MM.1S (cell line): ENCODE data around the gene ADH1C.

Experiments used
- DNase-seq: peaks from one replicate; pipeline ENCODE4 v3.0.0-alpha.2; 2015
- H2AFZ ChIP-seq: fragments of 300-600 bp; sonication (generic); 2 replicates; pipeline ENCODE4 v1.6.0; 2016; ENCODE audit warnings: antibody characterized with exemption, low read length
- H3F3A ChIP-seq: fragments of 300-600 bp; sonication (generic); 2 replicates; pipeline ENCODE4 v1.6.1; 2016; ENCODE audit warnings: mild to moderate bottlenecking, antibody characterized with exemption, low read length, moderate library complexity, mixed read lengths; ENCODE audit not compliant: insufficient read depth
- H3K27ac ChIP-seq: fragments of 300-600 bp; sonication (generic); 2 replicates; pipeline ENCODE4 v1.5.1; 2016; ENCODE audit warnings: mild to moderate bottlenecking, low read length
- H3K27me3 ChIP-seq: fragments of 300-600 bp; sonication (generic); replicated peaks from 2 replicates; pipeline ENCODE4 v1.6.0; 2016; ENCODE audit warnings: low read length; ENCODE audit not compliant: insufficient read depth
- H3K36me3 ChIP-seq: fragments of 300-600 bp; sonication (generic); replicated peaks from 2 replicates; pipeline ENCODE4 v1.6.1; 2016; ENCODE audit warnings: mild to moderate bottlenecking, low read length, mixed read lengths; ENCODE audit not compliant: insufficient read depth
- H3K4me1 ChIP-seq: fragments of 300-600 bp; sonication (generic); 2 replicates; pipeline ENCODE4 v1.6.1; 2016; ENCODE audit warnings: low read length, mixed read lengths
- H3K4me2 ChIP-seq: fragments of 300-600 bp; sonication (generic); 2 replicates; pipeline ENCODE4 v1.6.0; 2016; ENCODE audit warnings: low read depth, low read length
- H3K4me3 ChIP-seq: fragments of 300-600 bp; sonication (generic); 2 replicates; pipeline ENCODE4 v1.5.1; 2016; ENCODE audit warnings: low read length, mixed read lengths
- H3K79me2 ChIP-seq: fragments of 300-600 bp; sonication (generic); 2 replicates; pipeline ENCODE4 v1.6.1; 2016; ENCODE audit warnings: mixed run types, low read length, mixed read lengths
- H3K9ac ChIP-seq: fragments of 300-600 bp; sonication (generic); 2 replicates; pipeline ENCODE4 v1.6.1; 2016; ENCODE audit warnings: low read length, mixed read lengths
- H3K9me2 ChIP-seq: fragments of 300-600 bp; sonication (generic); replicated peaks from 2 replicates; pipeline ENCODE4 v1.6.1; 2016; ENCODE audit warnings: mild to moderate bottlenecking, low read length, mixed read lengths; ENCODE audit not compliant: insufficient read depth
- H3K9me3 ChIP-seq: fragments of 300-600 bp; sonication (generic); replicated peaks from 2 replicates; pipeline ENCODE4 v1.6.1; 2016; ENCODE audit warnings: mild to moderate bottlenecking, low read length, mixed read lengths; ENCODE audit not compliant: insufficient read depth
- H4K20me1 ChIP-seq: fragments of 300-600 bp; sonication (generic); 2 replicates; pipeline ENCODE4 v1.6.1; 2016; ENCODE audit warnings: mild to moderate bottlenecking, low read length, moderate library complexity, mixed read lengths; ENCODE audit not compliant: insufficient read depth
- EZH2 ChIP-seq: fragments of 300-600 bp; sonication (generic); optimal IDR thresholded peaks from 2 replicates; pipeline ENCODE3; 2017; ENCODE audit warnings: low read depth, mild to moderate bottlenecking, antibody characterized with exemption, low read length, mixed read lengths
- EZH2phosphoT487 ChIP-seq: fragments of 300-600 bp; sonication (generic); IDR thresholded peaks from 2 replicates; pipeline ENCODE4 v1.6.1; 2018; ENCODE audit warnings: antibody characterized with exemption, low read length
- TF ChIP-seq, protein P1 (sequence below): fragments of 300-600 bp; sonication (generic); IDR thresholded peaks from 2 replicates; pipeline ENCODE4 v1.5.1; 2016; ENCODE audit warnings: antibody characterized with exemption, low read length, mixed read lengths

ADH1C gene

DNA sequence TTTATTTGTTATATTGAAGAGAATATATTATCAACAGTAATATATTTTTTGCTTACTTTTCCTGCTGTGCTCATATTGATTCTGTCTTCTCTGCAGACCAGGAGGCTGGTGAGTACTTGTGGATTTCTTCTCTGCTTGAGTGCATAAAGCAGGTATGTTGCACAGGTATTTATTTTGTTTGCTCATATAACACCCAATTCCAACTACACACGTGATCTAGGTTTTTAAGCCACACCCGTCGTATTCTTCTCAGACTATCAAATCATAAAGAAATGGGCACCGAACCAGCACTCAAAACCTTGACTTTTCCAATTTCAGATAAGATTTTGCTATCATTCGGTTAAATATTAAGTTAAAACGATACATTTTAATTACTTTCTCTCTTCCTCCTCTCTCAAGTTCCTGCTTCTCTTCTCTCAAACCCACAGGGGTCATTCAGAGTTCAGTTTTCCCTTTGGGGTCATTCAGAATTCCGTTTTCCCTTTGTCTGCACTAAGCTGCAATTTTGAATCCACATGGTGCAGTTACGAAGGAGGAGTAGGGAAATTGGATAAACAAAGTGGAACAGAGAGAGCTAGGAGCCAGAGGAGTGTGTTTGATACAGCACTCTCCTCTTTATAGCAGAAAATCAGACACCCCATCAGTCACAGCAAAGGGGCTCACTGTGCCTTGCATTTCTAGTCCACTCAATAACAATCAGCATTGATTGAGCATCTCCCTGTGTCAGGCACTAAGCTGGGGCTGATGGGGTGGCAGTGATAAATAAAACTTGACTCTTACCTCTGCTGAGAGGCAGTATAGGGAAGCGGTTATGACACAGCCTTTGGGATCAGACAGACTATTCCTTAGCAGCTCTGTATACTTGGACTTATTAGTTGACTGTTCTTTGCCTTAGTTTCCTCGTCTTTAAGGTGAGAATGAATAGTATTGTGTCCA lies at the start of gene ADH1C:
Gene ADH1C (minus strand): TSS at position 145 of the 936 bp plus-strand sequence. CDS start 71 bp downstream, at position 74.
- Histone ChIP-seq H3K4me3 (no peak within 1 kb of the TSS), H4K20me1 (no peaks in the 10 kb centered on the region), H3K27ac (no peak within 1 kb of the TSS), H3F3A (no peaks in the 10 kb centered on the region), H3K9me3 (no peaks in the 10 kb centered on the region), H2AFZ (no peak within 1 kb of the TSS), H3K9ac (no peak within 1 kb of the TSS), H3K9me2 (no peaks in the 10 kb centered on the region), H3K36me3 (no peaks in the 10 kb centered on the region), H3K79me2 (no peaks in the 10 kb centered on the region), H3K4me2 (no peak within 1 kb of the TSS), H3K4me1 (no peaks in the 10 kb centered on the region), H3K27me3 (no peaks in the 10 kb centered on the region)
- TF ChIP-seq EZH2 = no peak
- TF ChIP-seq, protein P1, sequence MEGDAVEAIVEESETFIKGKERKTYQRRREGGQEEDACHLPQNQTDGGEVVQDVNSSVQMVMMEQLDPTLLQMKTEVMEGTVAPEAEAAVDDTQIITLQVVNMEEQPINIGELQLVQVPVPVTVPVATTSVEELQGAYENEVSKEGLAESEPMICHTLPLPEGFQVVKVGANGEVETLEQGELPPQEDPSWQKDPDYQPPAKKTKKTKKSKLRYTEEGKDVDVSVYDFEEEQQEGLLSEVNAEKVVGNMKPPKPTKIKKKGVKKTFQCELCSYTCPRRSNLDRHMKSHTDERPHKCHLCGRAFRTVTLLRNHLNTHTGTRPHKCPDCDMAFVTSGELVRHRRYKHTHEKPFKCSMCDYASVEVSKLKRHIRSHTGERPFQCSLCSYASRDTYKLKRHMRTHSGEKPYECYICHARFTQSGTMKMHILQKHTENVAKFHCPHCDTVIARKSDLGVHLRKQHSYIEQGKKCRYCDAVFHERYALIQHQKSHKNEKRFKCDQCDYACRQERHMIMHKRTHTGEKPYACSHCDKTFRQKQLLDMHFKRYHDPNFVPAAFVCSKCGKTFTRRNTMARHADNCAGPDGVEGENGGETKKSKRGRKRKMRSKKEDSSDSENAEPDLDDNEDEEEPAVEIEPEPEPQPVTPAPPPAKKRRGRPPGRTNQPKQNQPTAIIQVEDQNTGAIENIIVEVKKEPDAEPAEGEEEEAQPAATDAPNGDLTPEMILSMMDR = no peak
- no peak for TF ChIP-seq EZH2phosphoT487
- DNase-seq = no peak

GRCh38 chr4:99400831-99401230 lies 48.3 kb upstream of the ADH1C start:
- Histone ChIP-seq H3K4me3 (no peak overlapping the region), H3K79me2 (no peaks in the 10 kb centered on the region), H4K20me1 (no peaks in the 10 kb centered on the region), H3K27ac (no peak overlapping the region), H3K9me2 (no peaks in the 10 kb centered on the region), H3K9me3 (no peaks in the 10 kb centered on the region), H3K9ac (no peak overlapping the region), H3K36me3 (no peaks in the 10 kb centered on the region), H3K4me1 (peaks cover 22% of the 10 kb centered on the region), H3K27me3 (no peaks in the 10 kb centered on the region), H3K4me2 (no peak overlapping the region), H2AFZ (no peak overlapping the region), H3F3A (peaks cover 10% of the 10 kb centered on the region; the same call in 1 of the 2 replicates)
- no peak for TF ChIP-seq EZH2
- TF ChIP-seq, protein P1 = no peak
- no peak for TF ChIP-seq EZH2phosphoT487
- no peak for DNase-seq

GRCh38 chr4:99399017-99399416 lies 46.5 kb upstream of the ADH1C start:
- H3K36me3 ChIP-seq = no peaks in the 10 kb centered on the region
- no peak overlapping the region for H3K4me3 ChIP-seq
- no peak overlapping the region for H3K27ac ChIP-seq
- no peaks in the 10 kb centered on the region for H4K20me1 ChIP-seq
- no peaks in the 10 kb centered on the region for H3K9me3 ChIP-seq
- no peak overlapping the region for H2AFZ ChIP-seq
- no peaks in the 10 kb centered on the region for H3K27me3 ChIP-seq
- H3K9ac ChIP-seq = no peak overlapping the region
- TF ChIP-seq EZH2 (no peak), EZH2phosphoT487 (no peak)
- peaks cover 3% of the 10 kb centered on the region; the same call in 1 of the 2 replicates for H3F3A ChIP-seq
- H3K4me2 ChIP-seq = no peak overlapping the region
- DNase-seq = no peak
- no peaks in the 10 kb centered on the region for H3K9me2 ChIP-seq
- no peaks in the 10 kb centered on the region for H3K79me2 ChIP-seq
- peaks cover 10% of the 10 kb centered on the region for H3K4me1 ChIP-seq
